Stimulated activated CD4-positive, alpha-beta T cell treated with anti-CD3 and anti-CD28 coated beads, TNF-alpha, amount 100 ng/mL, for 24 hours (primary cell): ENCODE measurements around the gene ARMC9.

Experiments used
- DNase-seq, 3 experiments: peaks; one replicate each; pipeline ENCODE4 v3.0.0-alpha.2; 2020; ENCODE audit warnings: low read depth in 3 of 3

ARMC9 gene

DNA sequence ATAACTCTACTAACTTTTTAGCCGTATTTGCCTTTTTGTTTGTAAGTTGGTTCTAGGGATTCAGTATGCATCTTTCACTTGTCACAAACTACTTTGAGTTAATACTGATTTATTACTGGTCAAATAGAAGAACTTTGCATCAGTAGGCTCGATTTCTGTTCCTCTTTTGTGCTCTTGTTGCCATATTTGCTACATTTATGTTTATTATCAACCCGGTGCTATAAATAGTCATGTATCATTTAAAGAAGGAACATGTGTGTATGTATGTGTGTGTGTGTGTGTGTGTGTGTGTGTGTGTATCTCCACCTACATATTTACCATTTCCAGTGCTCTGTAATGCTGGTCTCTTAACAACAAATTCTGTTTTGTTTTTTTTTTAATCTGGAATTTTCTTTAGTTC lies 117.5 kb downstream of the ARMC9 start:
- no peak for DNase-seq

GRCh38 chr2:231317579-231317978 lies 119.1 kb downstream of the ARMC9 start:
- no peak for DNase-seq

DNA sequence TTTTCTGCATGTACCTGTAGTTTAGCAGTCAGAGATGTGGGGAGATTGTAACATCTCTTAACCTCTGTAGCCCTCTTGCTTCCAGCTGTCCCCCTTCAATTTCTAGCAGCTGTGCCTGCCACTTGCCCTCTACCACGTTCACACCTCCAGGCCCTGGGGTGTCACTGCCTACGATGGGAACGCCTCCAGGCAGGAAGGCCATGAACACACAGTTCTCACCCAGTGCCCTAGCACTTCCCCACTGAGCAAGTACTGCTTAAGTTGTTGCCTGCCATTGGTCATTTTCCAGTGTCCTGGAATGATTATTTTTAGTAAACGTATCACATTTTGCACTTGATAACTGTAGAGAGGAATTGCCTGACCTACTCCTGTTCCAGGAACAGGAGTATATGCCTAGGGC lies 120.0 kb downstream of the ARMC9 start:
- DNase-seq = no peak

DNA sequence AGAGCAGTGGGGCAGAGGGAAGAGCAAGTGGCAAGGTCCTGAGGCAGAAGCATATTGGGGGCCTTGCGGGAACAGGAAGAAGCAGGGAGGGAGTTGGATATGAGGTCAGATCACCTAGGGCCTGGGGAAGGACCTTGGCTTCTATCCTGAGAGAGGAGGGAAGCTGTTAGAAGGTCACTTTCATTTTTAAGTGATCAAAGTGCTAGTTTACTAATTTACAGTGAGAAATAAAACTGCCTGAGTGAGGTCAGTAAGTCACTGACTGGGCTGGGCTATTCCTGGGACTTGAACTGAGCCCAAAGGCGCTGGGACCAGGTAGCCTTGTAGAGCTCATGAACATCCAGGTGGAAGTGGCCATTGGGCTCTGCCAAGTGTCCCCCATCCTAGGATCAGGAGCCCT lies 120.5 kb downstream of the ARMC9 start:
- DNase-seq = no peak

GRCh38 chr2:231319867-231320266 lies 121.4 kb downstream of the ARMC9 start:
- no peak for DNase-seq

DNA sequence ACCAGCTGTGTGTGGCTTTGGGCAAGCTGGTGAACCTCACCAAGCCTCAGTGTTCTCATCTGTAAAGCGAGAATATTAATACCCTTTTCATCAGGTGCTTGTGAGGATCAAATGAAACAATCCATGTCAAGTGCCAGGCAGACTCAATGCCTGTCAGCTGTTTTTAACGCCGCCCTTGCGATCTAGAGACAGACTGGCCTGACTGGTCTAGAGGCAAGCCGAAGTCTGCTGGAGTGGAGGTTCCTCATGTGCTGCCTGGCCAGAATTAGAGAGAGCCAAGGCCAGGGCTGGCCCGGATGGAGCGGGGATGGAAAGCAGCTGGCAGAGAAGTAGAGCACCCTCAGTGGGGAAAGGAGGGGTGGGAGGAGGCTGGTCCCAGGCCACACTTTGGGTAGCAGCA lies 122.6 kb downstream of the ARMC9 start:
- DNase-seq = no peak

DNA sequence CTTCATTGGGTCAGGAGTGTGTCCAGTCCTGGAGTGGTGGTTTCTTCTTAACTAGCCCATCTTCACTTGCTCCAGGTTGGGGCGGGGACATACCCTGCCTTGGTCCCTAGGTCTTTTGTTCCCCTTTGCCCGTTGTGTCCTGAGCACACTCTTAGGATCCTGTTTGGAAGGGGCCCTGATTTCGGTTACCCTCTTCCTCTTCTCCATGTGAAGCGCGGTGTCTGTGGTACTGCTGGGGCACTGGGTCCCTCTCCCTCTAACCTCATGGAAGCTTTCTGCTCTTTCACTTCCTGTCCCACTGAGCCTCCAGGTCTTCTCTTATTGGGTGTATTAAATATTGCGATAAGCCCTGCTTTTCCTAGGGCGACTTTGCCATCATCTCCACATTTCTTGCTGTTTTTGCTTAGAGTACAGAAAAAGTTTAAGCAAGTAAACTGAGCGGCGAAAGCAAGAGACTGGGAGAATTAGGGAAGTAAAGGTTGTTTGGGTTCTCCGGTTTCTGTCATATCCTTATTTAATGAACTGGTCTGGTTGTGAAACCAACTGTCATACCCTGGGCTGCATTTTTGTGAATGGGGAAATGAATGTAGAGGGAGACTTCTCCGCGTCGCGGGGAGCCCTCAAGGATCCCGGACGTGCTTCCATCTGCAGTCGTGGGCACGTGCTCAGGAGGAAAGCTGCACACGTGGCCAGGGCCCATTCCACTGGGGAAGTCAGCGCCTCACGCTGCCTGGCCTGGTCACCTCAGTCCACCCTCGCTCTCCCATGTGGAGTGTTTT lies 123.3 kb downstream of the ARMC9 start:
- no peak for DNase-seq

DNA sequence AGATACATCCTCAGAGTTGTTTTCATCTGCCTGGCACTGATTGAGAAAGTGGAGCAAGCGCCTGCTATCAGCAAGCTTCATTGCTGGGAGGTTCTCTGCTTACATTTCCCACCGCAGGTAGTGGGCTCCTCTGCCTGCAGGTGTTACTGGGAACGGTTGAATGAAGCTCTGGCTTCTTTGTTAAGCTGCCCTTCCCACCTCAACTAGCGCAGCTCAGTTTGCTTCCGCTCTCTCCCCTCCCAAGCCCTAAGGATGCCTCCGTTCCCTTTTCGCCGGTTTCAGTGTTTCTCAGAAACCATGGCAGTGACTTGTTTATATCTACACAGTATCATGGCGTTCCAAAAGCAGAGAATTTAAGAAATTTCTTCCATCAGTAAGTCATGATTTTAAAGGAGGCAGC lies 124.9 kb downstream of the ARMC9 start:
- no peak for DNase-seq

GRCh38 chr2:231325826-231326225 lies 127.4 kb downstream of the ARMC9 start:
- DNase-seq = no peak

DNA sequence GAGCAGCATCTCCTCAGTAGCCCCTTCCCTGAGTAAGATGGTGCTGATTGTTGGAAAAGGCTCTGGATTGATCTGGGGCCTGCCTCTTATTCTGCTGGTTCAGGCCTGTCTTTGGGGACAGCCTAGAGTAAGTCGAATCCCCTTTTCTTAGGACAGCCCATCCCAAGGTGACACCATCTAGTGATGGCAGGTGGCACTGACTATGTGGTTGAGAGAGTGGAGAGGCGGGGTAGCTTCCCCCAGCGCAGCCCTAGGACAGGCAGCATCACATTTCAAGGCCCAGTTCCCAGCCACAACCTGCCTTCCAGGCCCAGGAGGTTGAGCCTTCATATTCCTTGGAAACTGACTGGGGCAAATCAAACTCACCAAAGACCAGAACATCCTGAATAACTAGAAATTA lies 128.0 kb downstream of the ARMC9 start:
- no peak for DNase-seq

DNA sequence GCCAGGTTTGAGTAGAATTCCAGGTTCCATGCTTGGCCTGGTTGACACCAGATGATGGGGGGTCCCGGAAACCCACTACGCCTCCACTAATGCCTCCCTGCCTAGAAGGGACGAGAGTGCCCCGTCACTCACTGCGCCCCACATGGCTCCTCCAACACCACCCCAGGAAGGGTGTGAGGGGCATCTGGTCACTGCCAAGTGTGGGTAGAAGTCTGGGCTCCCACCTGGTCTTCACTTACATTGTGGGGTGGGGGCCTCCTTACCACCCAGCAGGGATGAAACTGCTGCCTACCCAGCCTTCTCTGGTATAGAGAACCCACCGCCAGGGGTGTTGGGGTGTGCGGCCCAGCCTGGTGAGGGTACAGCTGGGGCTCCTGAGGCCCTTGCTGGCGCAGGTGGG lies 131.9 kb downstream of the ARMC9 start:
- no peak for DNase-seq

DNA sequence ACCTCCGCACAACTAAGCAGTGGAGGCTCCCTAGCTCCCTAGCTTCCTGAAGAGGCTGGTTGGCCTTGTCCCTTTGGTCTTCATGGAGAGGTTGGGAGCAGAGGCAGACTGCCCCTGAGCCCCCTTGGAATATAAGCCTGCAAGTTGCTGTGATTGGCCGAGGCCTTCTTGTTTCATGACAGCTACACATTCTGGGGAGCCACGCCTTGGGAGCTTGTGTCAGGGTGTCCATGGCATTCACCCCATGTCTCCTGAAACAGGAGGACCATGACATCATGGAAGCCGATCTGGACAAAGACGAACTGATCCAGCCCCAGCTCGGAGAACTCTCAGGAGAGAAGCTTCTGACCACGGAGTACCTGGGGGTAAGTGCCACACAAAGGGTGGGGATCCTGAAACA lies 133.1 kb downstream of the ARMC9 start:
- no peak for DNase-seq

GRCh38 chr2:231332388-231332787 lies 134.0 kb downstream of the ARMC9 start:
- no peak for DNase-seq

GRCh38 chr2:231332872-231333500 lies 134.6 kb downstream of the ARMC9 start:
- no peak for DNase-seq

DNA sequence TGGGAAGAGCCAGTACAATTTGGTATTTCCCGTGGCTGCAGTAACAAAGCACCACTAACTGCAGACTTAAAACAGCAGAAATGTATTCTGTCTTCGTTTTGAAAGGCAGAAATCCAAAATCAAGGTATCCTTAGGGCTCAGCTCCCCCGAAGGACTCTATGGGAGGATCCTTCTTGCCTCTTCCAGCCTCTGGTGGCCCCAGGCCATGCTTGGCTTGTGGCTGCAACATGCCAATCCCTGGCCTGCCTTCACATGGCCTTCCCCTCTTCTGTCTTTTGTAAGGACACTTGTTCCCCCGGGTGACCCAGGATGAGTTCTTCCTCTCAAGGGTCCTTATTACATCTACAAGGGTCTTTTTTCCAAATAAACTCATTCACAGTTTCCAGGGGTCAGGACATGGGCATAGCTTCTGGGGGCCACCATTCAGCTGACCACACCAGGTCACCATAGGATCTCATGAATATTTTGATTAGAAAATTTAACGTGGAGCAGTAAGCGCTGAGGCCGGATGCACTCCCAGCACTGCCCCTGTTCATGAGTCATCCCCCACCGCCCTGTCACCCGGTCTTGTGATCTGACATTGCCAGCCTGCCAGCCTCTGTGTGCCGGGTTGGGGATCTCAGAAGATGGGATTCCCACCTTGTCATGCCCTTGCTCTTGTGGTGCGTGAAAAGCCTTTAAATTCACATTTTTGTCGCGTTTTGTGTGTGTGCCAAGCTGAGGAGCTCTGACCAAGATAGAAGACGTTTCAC lies 135.9 kb downstream of the ARMC9 start:
- DNase-seq = no peak

- DNase-seq = no peak
These were observed 136.6 kb downstream of the ARMC9 start for GRCh38 chr2:231334981-231335380.

DNA sequence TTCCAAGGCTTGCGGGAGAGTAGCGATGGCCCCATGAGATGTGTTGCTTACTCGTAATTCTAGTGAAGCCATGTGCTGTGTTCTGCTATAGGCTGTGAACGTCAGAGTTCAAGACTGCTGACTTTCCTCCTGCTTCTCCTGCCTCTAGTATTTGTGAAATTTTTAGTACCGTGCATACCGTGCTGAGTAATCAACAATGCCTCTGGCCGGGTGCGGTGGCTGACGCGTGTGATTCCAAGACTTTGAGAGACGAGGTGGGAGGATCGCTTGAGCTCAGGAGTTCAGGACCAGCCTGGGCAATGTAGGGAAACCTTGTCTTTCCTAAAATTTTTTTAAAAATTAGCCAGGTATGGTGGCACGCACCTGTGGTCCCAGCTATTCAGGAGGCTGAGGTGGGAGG lies 137.2 kb downstream of the ARMC9 start:
- no peak for DNase-seq

GRCh38 chr2:231336236-231336635 lies 137.8 kb downstream of the ARMC9 start:
- no peak for DNase-seq

- no peak for DNase-seq
These were observed 138.3 kb downstream of the ARMC9 start for GRCh38 chr2:231336700-231337099.

DNA sequence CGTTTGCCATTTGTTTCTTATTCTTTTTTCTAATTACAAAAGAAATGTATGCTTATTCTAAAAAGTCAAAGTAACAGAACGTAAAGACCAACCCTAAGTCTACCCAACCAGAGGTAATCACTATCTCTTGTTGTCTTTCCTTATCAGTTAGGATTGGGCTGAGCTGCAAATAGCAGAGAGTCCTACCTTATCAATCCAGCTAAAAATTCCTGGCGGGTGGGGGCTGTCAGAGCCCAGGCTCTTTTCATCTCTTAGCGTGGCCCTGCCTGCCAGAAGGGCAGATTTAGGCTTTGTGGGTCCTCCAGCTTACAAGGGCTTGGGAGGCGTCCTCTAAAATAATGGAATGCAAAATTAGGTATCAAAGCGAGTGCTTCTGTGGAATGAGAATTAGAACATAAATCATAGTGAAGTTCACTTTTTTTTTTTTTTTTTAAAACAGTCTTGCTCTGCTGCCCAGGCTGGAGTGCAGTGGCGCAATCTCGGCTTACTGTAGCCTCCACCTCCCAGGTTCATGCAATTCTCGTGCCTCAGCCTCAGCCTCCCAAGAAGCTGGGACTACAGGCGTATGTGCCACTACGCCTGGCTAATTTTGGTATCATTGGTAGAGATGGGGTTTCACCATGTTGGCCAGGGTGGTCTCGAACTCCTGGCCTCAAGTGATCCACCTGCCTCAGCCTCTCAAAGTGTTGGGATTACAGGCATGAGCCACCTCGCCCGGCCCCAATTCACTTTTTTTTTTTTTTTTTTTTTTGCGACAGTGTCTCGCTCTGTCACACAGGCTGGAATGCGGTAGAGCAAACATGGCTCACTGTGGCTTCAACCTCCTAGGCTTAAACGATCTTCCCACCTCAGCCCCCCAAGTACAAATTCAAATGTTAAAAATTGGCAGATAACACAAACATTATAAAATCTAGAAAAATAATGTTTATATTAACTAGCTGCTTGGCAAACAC lies 139.7 kb downstream of the ARMC9 start:
- no peak for DNase-seq

GRCh38 chr2:231339316-231339715 lies 140.9 kb downstream of the ARMC9 start:
- no peak for DNase-seq

- no peak for DNase-seq
These were observed 142.7 kb downstream of the ARMC9 start for GRCh38 chr2:231341100-231341499.
